NCI-H460 (cell line): ENCODE data around the gene ANO10. TPM values are rescaled to one million over a fixed set of nuclear protein-coding genes. Genes with fewer than 3 reads are reported as not detected.
"Not testable (repeated sequence)": the region's sequence is repeated elsewhere in the genome, so short reads cannot be mapped to it uniquely, and the experiment has no call there.

Experiments used
- DNase-seq: peaks from one replicate; pipeline ENCODE4 v3.0.0-alpha.2; 2016; ENCODE audit warnings: low read depth; ENCODE audit errors: extremely low read depth
- polyA plus RNA-seq: library from polyadenylated mRNA; depleted of rRNA; stranded (reverse); fragments of >200 nt; gene quantifications from 2 replicates; pipeline ENCODE4 v1.2.3, GENCODE V29; 2014; cell fraction: nucleus; rRNA removed
- total RNA-seq: library from RNA; depleted of rRNA; stranded (reverse); fragments of >200 nt; shearing (Covaris generic); gene quantifications from 2 replicates; pipeline ENCODE4 v1.2.3, GENCODE V29; 2014; rRNA removed

Gene ANO10, protein sequence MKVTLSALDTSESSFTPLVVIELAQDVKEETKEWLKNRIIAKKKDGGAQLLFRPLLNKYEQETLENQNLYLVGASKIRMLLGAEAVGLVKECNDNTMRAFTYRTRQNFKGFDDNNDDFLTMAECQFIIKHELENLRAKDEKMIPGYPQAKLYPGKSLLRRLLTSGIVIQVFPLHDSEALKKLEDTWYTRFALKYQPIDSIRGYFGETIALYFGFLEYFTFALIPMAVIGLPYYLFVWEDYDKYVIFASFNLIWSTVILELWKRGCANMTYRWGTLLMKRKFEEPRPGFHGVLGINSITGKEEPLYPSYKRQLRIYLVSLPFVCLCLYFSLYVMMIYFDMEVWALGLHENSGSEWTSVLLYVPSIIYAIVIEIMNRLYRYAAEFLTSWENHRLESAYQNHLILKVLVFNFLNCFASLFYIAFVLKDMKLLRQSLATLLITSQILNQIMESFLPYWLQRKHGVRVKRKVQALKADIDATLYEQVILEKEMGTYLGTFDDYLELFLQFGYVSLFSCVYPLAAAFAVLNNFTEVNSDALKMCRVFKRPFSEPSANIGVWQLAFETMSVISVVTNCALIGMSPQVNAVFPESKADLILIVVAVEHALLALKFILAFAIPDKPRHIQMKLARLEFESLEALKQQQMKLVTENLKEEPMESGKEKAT
- 10.4 and 11.1 TPM in 2 replicates for total RNA-seq
- 3.6 and 7.9 TPM in 2 replicates for polyA plus RNA-seq

DNA sequence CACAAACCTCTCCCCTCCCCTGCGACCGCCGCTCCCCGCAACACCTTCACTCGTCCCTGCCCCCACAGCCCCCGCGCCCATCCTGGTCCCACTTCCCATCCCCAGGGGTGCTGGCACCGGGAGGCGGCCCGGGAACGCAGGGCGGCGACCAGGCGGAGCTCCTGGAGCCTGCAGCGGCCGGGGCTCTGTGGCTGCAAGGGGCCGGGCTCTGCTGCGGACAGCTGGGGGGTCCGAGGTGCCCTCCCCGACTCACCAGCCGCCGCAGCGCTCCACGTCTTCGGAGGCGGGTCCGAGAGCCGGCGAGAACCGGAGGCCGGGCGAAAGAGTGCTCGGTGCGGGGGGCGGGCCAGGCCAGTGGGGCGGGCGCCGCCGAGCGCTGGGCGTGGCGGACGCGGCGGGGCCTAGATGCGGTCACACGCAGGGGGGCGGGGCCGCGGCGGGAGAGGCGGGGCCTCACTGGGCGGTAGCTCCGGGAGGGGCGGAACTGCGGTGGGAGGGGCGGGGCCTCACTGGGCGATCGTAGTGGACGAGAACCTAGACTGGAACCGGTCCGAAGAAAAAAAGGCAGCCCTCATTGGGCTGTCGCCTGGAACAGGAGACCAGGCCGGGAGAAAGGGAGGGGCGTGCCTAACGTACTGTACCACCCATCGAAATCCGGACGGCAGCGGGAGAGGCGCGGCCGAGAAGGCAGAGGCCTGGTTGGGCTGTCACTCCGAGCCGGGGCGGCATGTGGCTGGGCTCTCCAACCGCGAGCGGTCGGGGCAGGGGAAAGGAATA is at the start of gene ANO10:
ANO10 (minus strand) TSS at position 356 of the 777 bp plus-strand sequence. CDS start 16,159 bp downstream, outside the sequence.
- DNase-seq: peak; percentile 97

DNA sequence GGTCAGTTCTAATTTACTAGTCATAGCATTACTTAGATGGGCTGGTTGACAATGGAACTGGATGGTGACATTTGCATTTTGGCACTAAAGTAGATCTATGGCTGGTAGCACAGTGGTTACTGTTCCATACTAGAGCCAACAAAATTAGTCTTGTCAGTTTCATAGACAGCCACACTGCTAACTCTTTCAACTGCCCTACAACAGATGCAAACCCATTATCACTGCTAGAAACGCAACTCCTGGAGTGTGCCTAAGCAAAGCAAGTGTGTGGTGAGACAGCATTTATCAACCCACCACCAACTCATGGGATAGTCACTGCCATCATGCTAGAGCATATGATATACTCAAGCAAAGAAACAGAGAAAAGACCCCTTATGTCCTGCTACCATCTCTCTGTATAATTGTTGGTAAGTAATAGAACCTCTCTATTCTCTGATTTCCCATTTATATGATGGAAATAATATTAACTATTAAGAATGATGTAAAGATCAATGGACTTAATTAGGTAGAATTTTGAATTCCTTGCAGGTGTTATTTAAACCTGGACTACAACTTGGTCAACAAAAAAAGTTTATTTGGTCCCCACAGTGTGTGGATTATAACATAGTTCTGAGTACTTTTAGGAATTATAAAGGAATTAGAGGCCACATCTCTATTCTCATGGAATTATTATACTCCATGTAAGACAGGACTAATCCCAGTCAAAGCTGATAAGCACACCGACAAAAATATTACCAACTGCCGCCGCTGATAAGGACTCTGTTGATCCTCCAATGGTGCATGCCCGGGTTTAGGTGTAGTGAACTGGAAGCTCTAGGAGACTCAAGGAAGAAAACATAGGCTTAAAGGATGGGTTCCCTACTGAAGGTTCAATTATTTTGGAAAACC is 49.1 kb upstream of the ANO10 start:
- no peak for DNase-seq

DNA sequence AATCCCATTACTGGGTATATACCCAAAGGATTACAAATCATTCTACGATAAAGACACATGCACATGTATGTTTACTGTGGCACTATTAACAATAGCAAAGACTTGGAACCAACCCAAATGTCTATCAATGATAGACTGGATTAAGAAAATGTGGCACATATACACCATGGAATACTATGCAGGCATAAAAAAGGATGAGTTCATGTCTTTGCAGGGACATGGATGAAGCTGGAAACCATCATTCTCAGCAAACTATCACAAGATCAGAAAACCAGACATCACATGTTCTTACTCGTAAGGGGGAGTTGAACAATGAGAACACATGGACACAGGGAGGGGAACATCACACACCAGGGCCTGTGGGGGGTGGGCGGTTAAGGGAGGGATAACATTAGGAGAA is 43.2 kb upstream of the ANO10 start:
- DNase-seq: not testable (repeated sequence)

DNA sequence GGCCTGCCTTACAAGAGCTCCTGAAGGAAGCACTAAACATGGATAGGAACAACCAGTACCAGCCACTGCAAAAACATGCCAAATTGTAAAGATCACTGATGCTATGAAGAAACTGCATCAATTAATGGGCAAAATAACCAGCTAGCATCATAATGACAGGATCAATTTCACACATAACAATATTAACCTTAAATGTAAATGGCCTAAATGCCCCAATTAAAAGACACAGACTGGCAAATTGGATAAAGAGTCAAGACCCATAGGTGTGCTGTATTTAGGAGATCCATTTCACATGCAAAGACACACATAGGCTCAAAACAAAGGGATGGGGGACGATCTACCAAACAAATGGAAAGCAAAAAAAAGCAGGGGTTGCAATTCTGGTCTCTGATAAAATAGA is 39.6 kb upstream of the ANO10 start:
- DNase-seq: not testable (repeated sequence)

DNA sequence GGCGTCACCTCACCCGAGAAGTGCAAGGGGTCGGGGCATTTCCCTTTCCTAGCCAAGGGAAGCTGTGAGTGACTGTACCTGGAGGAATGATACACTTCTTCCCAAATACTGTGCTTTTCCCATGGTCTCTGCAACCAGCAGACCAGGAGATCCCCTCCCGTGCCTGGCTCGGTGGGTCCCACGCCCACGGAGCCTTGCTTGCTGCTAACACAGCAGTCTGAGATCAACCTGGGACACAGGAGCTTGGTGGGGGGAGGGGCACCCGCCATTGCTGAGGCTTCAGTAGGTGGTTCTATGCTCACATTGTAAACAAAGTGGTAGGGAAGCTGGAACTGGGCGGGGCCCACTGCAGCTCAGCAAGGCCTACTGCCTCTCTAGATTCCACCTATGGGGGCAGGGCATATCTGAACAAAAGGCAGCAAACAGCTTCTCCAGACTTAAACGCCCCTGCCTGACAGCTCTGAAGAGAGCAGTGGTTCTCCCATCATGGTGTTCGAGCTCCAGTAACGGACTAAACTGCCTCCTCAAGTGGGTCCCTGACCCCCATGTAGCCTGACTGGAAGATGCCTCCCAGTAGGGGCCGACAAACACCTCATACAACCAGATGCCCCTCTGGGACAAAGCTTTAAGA is 37.6 kb upstream of the ANO10 start:
- DNase-seq: no peak

DNA sequence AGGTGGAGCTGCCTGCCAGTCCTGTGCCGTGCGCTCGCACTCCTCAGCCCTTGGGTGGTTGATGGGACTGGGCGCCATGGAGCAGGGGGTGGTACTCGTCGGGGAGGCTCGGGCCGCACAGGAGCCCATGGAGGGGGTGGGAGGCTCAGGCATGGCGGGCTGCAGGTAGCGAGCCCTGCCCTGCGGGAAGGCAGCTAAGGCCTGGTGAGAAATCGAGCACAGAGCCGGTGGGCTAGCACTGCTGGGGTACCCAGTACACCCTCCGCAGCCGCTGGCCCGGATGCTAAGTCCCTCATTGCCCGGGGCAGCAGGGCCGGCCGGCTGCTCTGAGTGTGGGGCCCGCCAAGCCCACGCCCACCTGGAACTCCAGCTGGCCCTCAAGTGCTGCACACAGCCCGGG is 34.6 kb upstream of the ANO10 start:
- not testable (repeated sequence) for DNase-seq

DNA sequence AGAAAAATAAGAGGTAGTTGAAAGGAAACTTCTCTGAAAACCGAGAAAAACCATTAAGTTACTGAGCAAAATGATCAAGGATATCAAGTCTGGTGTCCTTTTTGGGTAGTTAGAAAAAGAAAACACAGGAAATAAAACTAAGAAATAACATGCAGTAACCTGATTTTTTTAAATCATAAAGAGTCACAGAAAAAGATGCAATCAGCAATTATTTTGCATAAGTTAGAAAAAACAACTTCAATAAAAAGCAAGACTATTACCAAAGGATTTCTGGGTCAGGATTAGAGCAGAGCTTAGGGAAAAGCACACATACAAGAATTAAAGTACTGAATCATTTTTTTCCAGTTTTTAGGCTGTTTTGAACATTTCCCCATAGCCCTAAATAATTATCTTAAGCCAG is 28.5 kb upstream of the ANO10 start:
- no peak for DNase-seq

DNA sequence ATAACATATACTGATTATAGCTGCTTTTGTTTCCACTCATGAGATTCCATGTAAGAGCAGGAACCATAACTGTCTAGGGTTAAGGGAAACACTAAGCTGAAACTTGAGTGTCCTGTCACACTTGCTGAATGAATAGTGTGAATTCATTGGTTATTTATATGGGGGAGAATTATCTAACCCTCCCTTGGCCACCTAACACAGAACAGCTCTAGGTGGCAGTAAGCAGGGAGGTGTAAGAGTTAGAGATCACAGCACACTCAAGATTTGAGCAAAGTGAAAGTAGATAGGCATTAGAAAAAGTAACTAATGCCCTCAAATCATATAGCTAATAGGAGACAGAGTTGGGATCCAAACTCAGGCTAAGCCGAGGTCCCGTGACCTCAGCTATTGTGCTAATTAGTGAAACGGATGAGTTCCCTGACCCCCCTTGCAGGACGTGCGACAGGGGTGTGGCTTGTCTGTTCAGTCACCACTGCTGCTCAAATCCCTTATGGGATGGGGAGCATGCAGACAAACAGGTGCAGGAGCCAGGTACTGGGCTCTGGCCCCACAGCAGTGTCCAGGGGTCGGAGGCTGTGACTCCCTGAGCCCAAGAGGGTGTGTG is 27.7 kb upstream of the ANO10 start:
- no peak for DNase-seq

DNA sequence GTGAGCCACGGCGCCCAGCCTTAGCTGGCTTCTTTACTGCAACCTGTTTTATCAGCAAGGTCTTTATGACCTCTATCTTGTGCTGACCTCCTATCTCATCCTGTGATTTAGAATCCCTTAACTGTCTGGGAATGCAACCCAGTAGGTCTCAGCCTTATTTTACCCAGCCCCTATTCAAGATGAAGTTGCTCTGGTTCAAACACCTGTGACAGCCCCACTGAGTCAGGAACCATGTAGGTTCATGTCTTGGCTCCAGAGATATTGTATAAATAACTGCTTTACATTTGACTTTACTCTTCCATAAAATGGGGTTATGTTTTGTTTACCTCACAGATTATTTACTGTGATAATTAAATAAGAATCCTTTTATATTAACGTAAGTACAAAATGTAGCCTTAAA is 27.1 kb upstream of the ANO10 start:
- DNase-seq: no peak

DNA sequence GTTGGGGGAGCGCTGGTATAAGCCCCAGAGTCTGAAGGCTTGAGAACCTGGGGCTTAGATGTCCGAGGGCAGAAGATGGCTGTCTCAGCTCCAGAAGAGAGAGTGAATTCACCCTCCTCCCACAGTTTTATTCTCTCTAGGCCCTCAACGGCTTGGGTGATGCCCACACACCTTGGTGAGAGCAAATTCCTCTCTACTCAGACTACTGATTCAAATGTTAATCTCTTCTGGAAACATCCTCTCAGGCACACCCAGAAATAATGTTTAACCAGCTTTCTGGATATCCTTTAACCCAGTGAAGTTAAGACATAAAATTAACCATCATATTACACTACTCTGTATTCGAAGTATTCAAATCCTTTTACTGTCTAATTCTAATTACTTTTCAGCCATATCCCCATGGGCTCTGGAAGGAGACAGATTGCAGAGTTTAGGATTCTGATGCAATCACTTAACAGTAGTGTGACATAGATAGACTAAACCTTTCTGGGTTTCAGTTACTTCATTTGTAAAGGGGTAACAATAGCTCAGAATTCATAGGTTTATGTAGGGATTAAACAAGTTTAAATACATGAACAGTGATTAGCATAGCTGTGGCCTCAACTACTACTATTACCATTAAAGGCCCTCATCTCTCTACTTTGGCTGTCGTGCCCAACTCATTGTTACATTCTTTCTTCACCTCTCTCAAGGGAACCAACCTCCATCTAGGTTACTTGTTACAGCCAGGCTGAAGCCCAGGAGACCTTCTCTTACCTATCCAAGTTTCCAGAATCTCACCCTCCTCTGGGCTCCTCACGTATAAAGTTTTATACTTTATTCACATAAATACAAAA is 25.7 kb upstream of the ANO10 start:
- DNase-seq: peak; percentile 8

DNA sequence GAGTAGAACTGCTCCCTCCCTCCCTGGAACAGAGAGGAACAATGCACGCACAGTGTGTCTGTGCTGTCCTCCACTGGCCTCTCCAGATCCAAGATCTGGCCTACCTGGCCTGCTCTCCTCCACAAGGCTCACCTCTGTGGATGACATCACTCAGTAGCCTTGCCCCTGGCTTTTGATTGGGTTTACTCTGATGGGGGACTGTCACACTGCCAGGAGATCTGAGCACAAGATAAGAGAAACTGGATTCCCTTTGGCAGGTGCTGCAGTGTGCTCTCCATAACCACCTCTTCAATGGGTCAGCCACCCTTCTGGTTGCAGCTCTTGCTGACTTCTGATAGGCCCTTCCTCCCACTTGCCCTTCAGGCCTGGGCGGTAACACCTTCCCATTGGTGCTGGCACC is 22.6 kb upstream of the ANO10 start:
- DNase-seq: no peak

DNA sequence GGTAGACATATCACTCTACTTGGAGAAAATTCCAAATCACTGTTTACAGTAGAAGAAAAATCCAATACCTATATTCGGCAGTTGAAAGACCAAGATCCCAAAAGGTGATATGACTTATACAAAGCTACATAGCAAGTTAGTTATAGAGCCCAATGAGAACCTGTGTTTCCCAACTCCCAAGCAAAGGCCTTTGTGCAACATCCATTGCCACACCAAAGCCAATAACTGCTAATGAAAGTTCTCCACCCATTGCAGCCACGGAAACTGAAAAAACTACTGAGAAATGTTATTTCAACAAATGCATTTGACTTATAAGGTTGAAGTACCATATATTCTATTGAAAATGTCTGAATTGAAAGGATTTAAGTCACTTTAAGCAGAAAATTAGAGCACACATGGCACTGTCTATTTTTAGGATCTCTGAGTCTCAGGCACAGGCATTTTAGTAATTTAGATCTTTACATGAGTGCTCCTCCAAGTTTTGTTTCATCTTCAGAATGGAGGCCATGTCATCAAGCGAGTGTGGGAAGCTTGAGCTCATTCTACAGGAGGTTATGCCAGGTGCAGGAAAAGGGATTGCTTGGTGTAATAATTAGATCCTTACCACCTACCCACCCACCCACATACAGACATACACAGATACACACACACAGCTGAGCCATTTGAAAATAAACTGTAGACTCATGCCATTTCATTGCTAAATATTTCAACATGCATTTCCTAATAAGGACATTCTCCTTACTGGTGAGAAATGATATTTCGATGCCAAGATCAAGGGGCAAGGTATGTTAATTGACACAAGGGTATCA is 19.7 kb upstream of the ANO10 start:
- DNase-seq: no peak

DNA sequence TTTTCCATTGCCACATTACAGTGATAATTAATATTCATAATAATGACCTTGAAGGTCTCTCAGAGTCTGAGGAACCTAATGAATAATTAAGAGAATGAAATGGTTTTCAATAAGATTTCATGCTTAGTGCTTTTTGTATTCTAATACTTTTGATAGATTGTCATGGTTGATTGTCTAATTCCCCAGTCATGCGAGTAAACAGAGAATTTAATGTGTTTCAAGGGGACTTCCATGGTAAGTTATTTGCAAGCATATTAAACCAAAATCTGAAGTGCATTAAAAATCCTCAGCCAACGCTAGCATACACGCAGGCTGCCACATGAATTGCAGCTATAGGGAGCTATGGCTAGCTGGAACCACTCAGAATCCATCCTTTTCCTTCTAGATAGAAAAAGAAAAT is 18.9 kb upstream of the ANO10 start:
- DNase-seq: no peak

DNA sequence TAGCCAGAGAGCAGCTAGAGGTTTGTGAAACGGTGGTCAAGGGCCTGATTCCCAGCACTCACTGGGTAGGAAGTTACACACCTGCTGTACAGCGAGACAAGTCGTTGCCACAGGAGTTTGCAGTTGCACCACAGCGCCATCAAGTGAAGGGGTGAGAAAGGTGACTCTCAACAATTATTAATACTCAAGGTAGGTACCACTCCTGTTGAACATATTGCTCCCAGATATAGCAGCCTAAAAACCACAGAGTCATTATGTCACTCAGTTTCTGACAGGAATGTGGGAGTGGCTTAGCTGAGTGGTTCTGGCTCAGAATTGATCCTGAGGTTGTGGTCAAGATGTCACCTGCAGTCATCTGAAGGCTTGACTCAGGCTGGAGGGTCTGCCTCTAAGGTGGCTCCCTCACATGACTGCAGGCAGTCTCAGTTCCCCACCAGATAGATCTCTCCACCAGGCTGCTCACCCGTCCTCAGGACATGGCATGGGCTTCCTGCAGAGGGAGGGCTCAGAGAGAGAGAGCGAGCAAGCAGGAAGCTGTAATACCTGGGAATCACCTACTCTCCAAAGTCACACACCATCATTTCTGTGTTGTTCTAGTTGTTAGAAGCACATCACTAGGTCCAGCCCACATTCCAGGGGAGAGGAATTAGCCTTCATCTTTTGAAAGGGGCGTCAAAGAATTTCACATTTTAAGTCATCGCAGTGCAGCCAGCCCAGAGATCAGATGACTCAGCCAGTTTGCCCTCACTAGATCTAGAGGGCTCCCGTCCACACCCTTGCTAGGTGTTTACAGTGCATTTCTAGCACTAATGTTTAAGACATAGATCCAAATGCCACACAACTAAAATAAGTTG is 17.0 kb upstream of the ANO10 start:
- no peak for DNase-seq

DNA sequence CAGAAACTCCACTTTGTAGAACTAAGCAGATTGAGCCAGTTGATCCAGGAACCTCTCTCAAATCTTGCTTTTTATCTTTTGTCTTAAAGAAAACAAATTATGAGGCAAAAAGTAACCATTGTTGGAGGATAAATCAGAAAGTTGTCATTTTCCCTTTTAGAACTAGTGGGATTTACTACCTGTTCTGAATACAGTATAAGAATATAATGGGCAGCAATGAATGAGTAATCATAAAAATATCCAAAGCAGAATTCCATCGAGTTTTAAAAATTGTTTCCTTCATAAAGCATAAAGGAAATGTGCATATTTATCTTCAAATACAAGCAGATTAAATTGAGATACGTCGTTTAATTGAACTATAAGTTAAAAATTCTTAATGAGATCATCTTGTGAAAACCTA is 15.9 kb upstream of the ANO10 start:
- no peak for DNase-seq

DNA sequence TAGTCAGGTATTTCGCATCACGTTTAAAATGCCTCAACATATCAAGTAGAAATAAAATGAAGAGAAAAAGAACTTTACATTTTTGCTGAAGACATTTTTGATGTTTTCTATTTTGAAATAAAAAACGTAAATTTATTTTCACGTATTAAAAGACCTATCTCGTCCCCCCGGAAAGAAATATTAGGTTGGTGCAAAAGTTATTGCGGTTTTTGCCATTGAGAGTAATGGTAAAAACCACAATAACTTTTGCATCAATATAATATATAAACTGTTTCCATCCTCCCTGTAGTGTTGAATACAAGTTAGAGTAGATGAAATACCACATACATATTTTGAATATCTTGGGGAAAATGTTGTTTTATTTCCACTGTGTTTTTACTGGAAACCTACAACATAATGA is 11.2 kb upstream of the ANO10 start:
- DNase-seq: no peak

DNA sequence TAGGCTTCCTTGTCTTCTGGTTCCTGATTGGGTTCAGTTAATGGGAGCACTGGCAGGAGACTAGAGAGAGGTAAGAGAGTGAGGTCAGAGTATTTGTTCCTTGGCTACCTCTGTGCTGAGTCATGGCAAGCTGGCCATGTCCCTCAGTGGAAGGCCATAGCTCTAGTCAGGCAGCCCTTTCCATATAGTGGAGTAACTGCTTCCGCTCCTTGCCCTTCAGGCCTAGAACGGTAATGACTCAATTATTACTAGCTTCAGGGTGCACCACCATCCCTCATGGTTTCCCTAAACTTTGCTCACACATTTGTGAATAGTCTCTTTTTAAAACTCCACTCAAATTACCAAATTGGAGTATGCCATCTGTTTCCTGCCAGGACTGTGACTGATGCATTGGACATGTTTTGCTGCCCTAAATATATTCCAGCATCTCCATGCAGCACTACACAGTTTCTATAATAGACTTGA is 10.5 kb upstream of the ANO10 start:
- DNase-seq: no peak
